Testis (tissue), 2 donors: Measurements from ENCODE around the gene PLCB1.

ENCODE experiments used
- POLR2A ChIP-seq: fragments of 450-650 bp; IDR thresholded peaks from one replicate; pipeline ENCODE4 v1.6.1; 2017; ENCODE audit warnings: antibody characterized with exemption, mild to moderate bottlenecking, moderate library complexity
- TF ChIP-seq, protein P1 (sequence below), 3 experiments: fragments of 450-650 bp in 2 of 3; fragments of 200-600 bp in 1 of 3; sonication (generic) in 1 of 3; IDR thresholded peaks; one replicate each; pipeline ENCODE4 v1.5.1; 2016 to 2019; ENCODE audit warnings: antibody characterized with exemption in 3 of 3, mild to moderate bottlenecking in 2 of 3, moderate library complexity in 1 of 3

DNA sequence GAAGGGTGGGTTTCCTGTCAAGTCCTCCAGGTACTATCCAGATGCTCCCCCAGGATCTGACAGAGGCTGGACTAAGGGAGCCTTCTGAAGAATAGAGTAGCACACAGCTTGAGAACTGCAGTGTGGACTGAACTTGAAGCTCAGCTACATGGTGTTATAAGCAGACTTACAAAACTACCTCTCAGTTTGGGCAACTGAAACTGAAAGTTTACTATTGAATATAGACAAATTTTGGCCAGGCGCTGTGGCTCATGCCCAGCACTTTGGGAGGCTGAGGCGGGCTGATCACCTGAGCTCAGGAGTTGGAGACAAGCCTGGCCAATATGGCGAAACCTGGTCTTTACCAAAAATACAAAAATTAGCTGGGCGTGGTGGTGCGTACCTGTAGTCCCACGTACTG, 348.5 kb downstream of the PLCB1 start:
- TF ChIP-seq, protein P1, sequence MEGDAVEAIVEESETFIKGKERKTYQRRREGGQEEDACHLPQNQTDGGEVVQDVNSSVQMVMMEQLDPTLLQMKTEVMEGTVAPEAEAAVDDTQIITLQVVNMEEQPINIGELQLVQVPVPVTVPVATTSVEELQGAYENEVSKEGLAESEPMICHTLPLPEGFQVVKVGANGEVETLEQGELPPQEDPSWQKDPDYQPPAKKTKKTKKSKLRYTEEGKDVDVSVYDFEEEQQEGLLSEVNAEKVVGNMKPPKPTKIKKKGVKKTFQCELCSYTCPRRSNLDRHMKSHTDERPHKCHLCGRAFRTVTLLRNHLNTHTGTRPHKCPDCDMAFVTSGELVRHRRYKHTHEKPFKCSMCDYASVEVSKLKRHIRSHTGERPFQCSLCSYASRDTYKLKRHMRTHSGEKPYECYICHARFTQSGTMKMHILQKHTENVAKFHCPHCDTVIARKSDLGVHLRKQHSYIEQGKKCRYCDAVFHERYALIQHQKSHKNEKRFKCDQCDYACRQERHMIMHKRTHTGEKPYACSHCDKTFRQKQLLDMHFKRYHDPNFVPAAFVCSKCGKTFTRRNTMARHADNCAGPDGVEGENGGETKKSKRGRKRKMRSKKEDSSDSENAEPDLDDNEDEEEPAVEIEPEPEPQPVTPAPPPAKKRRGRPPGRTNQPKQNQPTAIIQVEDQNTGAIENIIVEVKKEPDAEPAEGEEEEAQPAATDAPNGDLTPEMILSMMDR (IDR thresholded peaks at IDR 0.05) = no peak
- no peak for TF ChIP-seq POLR2A
